Nephron progenitor cell (in vitro differentiated cells): Measurements from ENCODE around the gene PDIA5.

Experiments
- DNase-seq: peaks from one replicate; pipeline ENCODE4 v3.0.0; 2021
- H3K27ac Mint-ChIP-seq: 2 replicates; pipeline ENCODE4 v1.8.0; 2021; ENCODE audit warnings: mild to moderate bottlenecking, moderate library complexity, mixed read lengths
- H3K27me3 Mint-ChIP-seq: 2 replicates; pipeline ENCODE4 v1.8.0; 2021; ENCODE audit warnings: mild to moderate bottlenecking, low read depth, mixed read lengths; ENCODE audit not compliant: poor library complexity
- H3K36me3 Mint-ChIP-seq: 2 replicates; pipeline ENCODE4 v1.8.0; 2021; ENCODE audit warnings: low read depth, mixed read lengths
- H3K4me1 Mint-ChIP-seq: 2 replicates; pipeline ENCODE4 v1.8.0; 2021; ENCODE audit warnings: mixed read lengths
- H3K4me3 Mint-ChIP-seq: 2 replicates; pipeline ENCODE4 v1.8.0; 2021; ENCODE audit warnings: mild to moderate bottlenecking, moderate library complexity, mixed read lengths
- H3K9me3 Mint-ChIP-seq: 2 replicates; pipeline ENCODE4 v1.8.0; 2021; ENCODE audit warnings: mild to moderate bottlenecking, moderate library complexity, mixed read lengths
- CTCF ChIP-seq: fragments of 200-600 bp; sonication (generic); IDR thresholded peaks from 2 replicates; pipeline ENCODE4 v1.5.0; 2021; ENCODE audit warnings: antibody characterized with exemption

Gene PDIA5

DNA sequence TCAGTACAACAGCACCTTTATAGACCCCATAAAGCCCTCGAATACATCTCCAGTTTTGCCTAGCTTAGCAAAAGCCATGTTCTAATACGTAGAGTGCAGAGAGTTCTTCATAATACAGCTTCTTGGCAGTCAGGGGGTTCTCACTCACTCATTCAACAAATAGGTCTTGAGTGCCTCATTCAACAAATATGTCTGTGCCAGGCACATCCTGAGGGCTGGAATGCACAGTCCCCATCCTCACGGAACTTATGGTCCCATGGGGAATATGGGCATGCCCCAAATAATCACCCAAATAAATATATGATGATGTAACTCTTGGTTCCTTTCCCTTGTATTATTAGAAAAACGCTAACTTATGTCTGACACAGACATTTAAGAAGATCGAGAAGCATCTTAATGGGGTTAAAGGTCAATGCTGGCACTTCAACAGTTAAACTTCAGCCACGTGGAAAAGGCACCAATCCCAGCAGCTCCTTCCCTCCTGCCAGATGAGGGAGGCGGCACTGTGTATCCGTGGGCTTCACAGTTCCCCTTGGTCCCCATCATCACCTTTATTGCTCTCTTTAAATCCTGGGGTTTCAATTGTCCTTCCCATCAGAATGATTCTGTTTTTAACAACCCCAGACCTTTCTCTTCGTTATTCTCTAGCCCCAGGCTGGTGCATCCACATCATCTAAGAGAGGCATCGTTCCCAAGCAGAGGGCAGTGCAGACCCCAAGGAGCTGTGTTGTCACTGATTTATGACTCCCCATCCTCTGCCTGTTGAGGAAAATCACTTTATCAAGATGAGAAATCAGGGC, 20.4 kb upstream of the PDIA5 start:
- H3K36me3 Mint-ChIP-seq, result no peaks in the 10 kb centered on the region
- H3K4me1 Mint-ChIP-seq, result peaks cover 45% of the 10 kb centered on the region
- DNase-seq, result no peak
- no peak for TF ChIP-seq CTCF
- no peak overlapping the region for H3K27ac Mint-ChIP-seq
- H3K9me3 Mint-ChIP-seq, result no peaks in the 10 kb centered on the region
- peaks cover 19% of the 10 kb centered on the region for H3K27me3 Mint-ChIP-seq
- H3K4me3 Mint-ChIP-seq, result no peak overlapping the region

DNA sequence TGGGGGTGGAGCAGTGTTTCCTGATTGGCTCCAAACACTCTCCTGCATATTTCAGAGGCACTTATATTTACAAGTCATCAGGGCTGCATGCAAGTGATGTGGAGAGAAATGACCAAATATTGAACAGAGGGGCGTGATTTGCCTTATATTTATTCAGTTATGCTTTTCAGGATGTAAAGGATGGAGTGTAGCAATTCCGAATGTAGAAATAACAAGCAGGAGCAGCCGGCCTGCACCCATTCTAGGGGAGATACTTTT, 19.8 kb upstream of the PDIA5 start:
- H3K9me3 Mint-ChIP-seq, result no peaks in the 10 kb centered on the region
- no peak for DNase-seq
- TF ChIP-seq CTCF, result no peak
- no peaks in the 10 kb centered on the region for H3K36me3 Mint-ChIP-seq
- peaks cover 45% of the 10 kb centered on the region for H3K4me1 Mint-ChIP-seq
- H3K4me3 Mint-ChIP-seq, result no peak overlapping the region
- no peak overlapping the region for H3K27ac Mint-ChIP-seq
- H3K27me3 Mint-ChIP-seq, result peaks cover 15% of the 10 kb centered on the region

- TF ChIP-seq CTCF, result no peak
- no peak overlapping the region for H3K27ac Mint-ChIP-seq
Observed at GRCh38 chr3:123048480-123049237, 18.2 kb upstream of the PDIA5 start.

GRCh38 chr3:123050666-123051065, 16.2 kb upstream of the PDIA5 start:
- H3K27me3 Mint-ChIP-seq, result peaks cover 13% of the 10 kb centered on the region
- H3K4me3 Mint-ChIP-seq, result no peak overlapping the region
- no peak overlapping the region for H3K27ac Mint-ChIP-seq
- H3K36me3 Mint-ChIP-seq, result no peaks in the 10 kb centered on the region
- TF ChIP-seq CTCF, result no peak
- H3K9me3 Mint-ChIP-seq, result no peaks in the 10 kb centered on the region
- no peak for DNase-seq
- peaks cover 51% of the 10 kb centered on the region for H3K4me1 Mint-ChIP-seq

More at GRCh38 chr3:123048480-123049237, 18.2 kb upstream of the PDIA5 start:
- peaks cover 45% of the 10 kb centered on the region for H3K4me1 Mint-ChIP-seq
- no peak overlapping the region for H3K4me3 Mint-ChIP-seq
- no peak for DNase-seq
- H3K27me3 Mint-ChIP-seq, result peaks cover 15% of the 10 kb centered on the region
- H3K36me3 Mint-ChIP-seq, result no peaks in the 10 kb centered on the region
- no peaks in the 10 kb centered on the region for H3K9me3 Mint-ChIP-seq

- no peak for DNase-seq
- Mint-ChIP-seq H3K4me3 (no peak overlapping the region), H3K36me3 (no peaks in the 10 kb centered on the region), H3K27me3 (peaks cover 13% of the 10 kb centered on the region), H3K27ac (no peak overlapping the region), H3K9me3 (no peaks in the 10 kb centered on the region), H3K4me1 (peaks cover 37% of the 10 kb centered on the region)
- TF ChIP-seq CTCF, result no peak
Observed at GRCh38 chr3:123053107-123053506, 13.7 kb upstream of the PDIA5 start.
